NOMO-1 (cell line): Measurements from ENCODE around the gene RBP5.
A peak's percentile ranks its signal among the peaks of the same experiment; 100 is the strongest.

Experiments used
- DNase-seq, 2 experiments: peaks; one replicate each; lab custom pipeline; 2025; ENCODE audit not compliant: unreplicated experiment in 2 of 2; lab: John Stamatoyannopoulos, UW

Gene RBP5

GRCh38 chr12:7146228-7146627, 17.5 kb upstream of the RBP5 start:
- DNase-seq, result no peak

GRCh38 chr12:7145671-7146070, 17.0 kb upstream of the RBP5 start:
- no peak for DNase-seq

GRCh38 chr12:7144414-7145120, 15.9 kb upstream of the RBP5 start:
- DNase-seq, result peak; percentile 21 to 40

GRCh38 chr12:7143564-7143963, 14.9 kb upstream of the RBP5 start:
- DNase-seq, result no peak

GRCh38 chr12:7142809-7143465, 14.2 kb upstream of the RBP5 start:
- DNase-seq, result no peak

GRCh38 chr12:7142056-7142644, 13.5 kb upstream of the RBP5 start:
- DNase-seq, result peak; percentile 25 to 36

GRCh38 chr12:7141351-7142005, 12.8 kb upstream of the RBP5 start:
- no peak for DNase-seq

GRCh38 chr12:7139200-7139599, 10.5 kb upstream of the RBP5 start:
- DNase-seq, result no peak

- DNase-seq, result peak in 1 of 2 experiments; percentile 4
Measured at GRCh38 chr12:7137908-7138307, 9.2 kb upstream of the RBP5 start.

- DNase-seq, result no peak
Measured at GRCh38 chr12:7136676-7137075, 8.0 kb upstream of the RBP5 start.

GRCh38 chr12:7136071-7136470, 7.4 kb upstream of the RBP5 start:
- no peak for DNase-seq

GRCh38 chr12:7134396-7135166, 5.9 kb upstream of the RBP5 start:
- DNase-seq, result no peak

- peak in 1 of 2 experiments; percentile 4 for DNase-seq
Measured at GRCh38 chr12:7131502-7131866, 2.8 kb upstream of the RBP5 start.

- DNase-seq, result no peak
Measured at GRCh38 chr12:7130701-7131501, 2.2 kb upstream of the RBP5 start.

- DNase-seq, result peak; percentile 44 to 56
Measured at GRCh38 chr12:7129872-7130691, 1.4 kb upstream of the RBP5 start, which contains the start of gene CLSTN3. CLSTN3 (plus strand) TSS chr12:7130371; CDS start chr12:7130649, 278 bp downstream.

- no peak for DNase-seq
Measured at GRCh38 chr12:7129287-7129871, 690 bp upstream of the RBP5 start.

GRCh38 chr12:7127916-7128626, 618 bp downstream of the RBP5 start:
- no peak for DNase-seq

- DNase-seq, result no peak
Measured at GRCh38 chr12:7125632-7126227, 3.0 kb downstream of the RBP5 start.
